WTC11 (cell line): ENCODE data around the gene CASKIN2. TPM values are rescaled to one million over a fixed set of nuclear protein-coding genes. Genes with fewer than 3 reads are reported as not detected.

ENCODE experiments used
- ATAC-seq: fragments of 200-7000 bp; cut with Tn5 transposase; 2 replicates; pipeline ENCODE4 v1.10.0; 2021; ENCODE audit warnings: mild to moderate bottlenecking, moderate library complexity
- CTCF ChIA-PET: fragments of 300-600 bp; sonication (Branson Sonifier 250); formaldehyde crosslinking; loops from one replicate; lab custom pipeline; 2021; ENCODE audit warnings: antibody characterized with exemption; lab: Charles Lee
- POLR2A ChIA-PET: fragments of 350-600 bp; sonication (Branson Sonifier 250); formaldehyde crosslinking; loops from one replicate; lab custom pipeline; 2021; ENCODE audit warnings: antibody characterized with exemption; lab: Charles Lee
- DNase-seq: peaks from one replicate; pipeline ENCODE4 v3.0.0; 2021; ENCODE audit warnings: low spot score
- H3K27ac Mint-ChIP-seq: 2 replicates; pipeline ENCODE4 v1.8.0; 2021; ENCODE audit warnings: mixed read lengths
- H3K27me3 Mint-ChIP-seq: 2 replicates; pipeline ENCODE4 v1.8.0; 2021; ENCODE audit warnings: low read depth, mild to moderate bottlenecking, moderate library complexity, mixed read lengths
- H3K36me3 Mint-ChIP-seq: 2 replicates; pipeline ENCODE4 v1.8.0; 2021; ENCODE audit warnings: mixed read lengths
- H3K4me1 Mint-ChIP-seq: 2 replicates; pipeline ENCODE4 v1.8.0; 2022; ENCODE audit warnings: mixed read lengths
- H3K4me3 Mint-ChIP-seq: 2 replicates; pipeline ENCODE4 v1.8.0; 2021; ENCODE audit warnings: mild to moderate bottlenecking, moderate library complexity, mixed read lengths
- H3K9me3 Mint-ChIP-seq: 2 replicates; pipeline ENCODE4 v1.8.0; 2021; ENCODE audit warnings: mixed read lengths
- ATF1 ChIP-seq: sonication (generic); formaldehyde crosslinking; IDR thresholded peaks from 2 replicates; pipeline ENCODE4 v1.8.1; 2023; ENCODE audit warnings: mild to moderate bottlenecking, moderate library complexity, missing genetic modification reagents
- EMX1 ChIP-seq: fragments of 250-450 bp; sonication (Bioruptor Pico); IDR thresholded peaks from 2 replicates; pipeline ENCODE4 v1.8.0; 2021; ENCODE audit warnings: mild to moderate bottlenecking
- FOXJ3 ChIP-seq: sonication (generic); formaldehyde crosslinking; IDR thresholded peaks from 2 replicates; pipeline ENCODE4 v1.9.0; 2021; ENCODE audit warnings: missing genetic modification reagents, mild to moderate bottlenecking, borderline replicate concordance
- FOXK1 ChIP-seq: sonication (generic); formaldehyde crosslinking; IDR thresholded peaks from 2 replicates; pipeline ENCODE4 v1.8.0; 2022; ENCODE audit warnings: mild to moderate bottlenecking, moderate library complexity, missing genetic modification reagents
- GRHL2 ChIP-seq: fragments of 250-450 bp; sonication (Bioruptor Pico); IDR thresholded peaks from 2 replicates; pipeline ENCODE4 v1.8.0; 2022; ENCODE audit warnings: mild to moderate bottlenecking, moderate library complexity; ENCODE audit not compliant: insufficient replicate concordance, severe bottlenecking
- HMGA2 ChIP-seq: fragments of 250-450 bp; sonication (Bioruptor Pico); IDR thresholded peaks from 2 replicates; pipeline ENCODE4 v1.4.0; 2021; ENCODE audit warnings: mild to moderate bottlenecking, moderate library complexity
- NFE2L1 ChIP-seq: sonication (generic); formaldehyde crosslinking; IDR thresholded peaks from 2 replicates; pipeline ENCODE4 v1.8.1; 2023; ENCODE audit warnings: missing genetic modification reagents
- NR1H2 ChIP-seq: sonication (generic); formaldehyde crosslinking; IDR thresholded peaks from 2 replicates; pipeline ENCODE4 v1.9.0; 2021; ENCODE audit warnings: mild to moderate bottlenecking, moderate library complexity, missing genetic modification reagents
- NR3C1 ChIP-seq: sonication (generic); formaldehyde crosslinking; conservative IDR thresholded peaks from 2 replicates; pipeline ENCODE4 v1.8.1; 2023; ENCODE audit warnings: low read depth, mild to moderate bottlenecking, missing genetic modification reagents
- TCF7 ChIP-seq: sonication (generic); formaldehyde crosslinking; IDR thresholded peaks from 2 replicates; pipeline ENCODE4 v1.8.0; 2022; ENCODE audit warnings: mild to moderate bottlenecking, low read depth, missing genetic modification reagents, moderate library complexity
- TEAD4 ChIP-seq: sonication (generic); formaldehyde crosslinking; IDR thresholded peaks from 2 replicates; pipeline ENCODE4 v1.8.0; 2022; ENCODE audit warnings: mild to moderate bottlenecking, missing genetic modification reagents
- ZNF138 ChIP-seq: sonication (generic); formaldehyde crosslinking; conservative IDR thresholded peaks from 2 replicates; pipeline ENCODE4 v1.8.1; 2022; ENCODE audit warnings: mild to moderate bottlenecking, moderate library complexity, missing genetic modification reagents
- ZNF317 ChIP-seq: sonication (generic); formaldehyde crosslinking; IDR thresholded peaks from 2 replicates; pipeline ENCODE4 v1.8.1; 2023; ENCODE audit warnings: low read depth, mild to moderate bottlenecking, moderate library complexity, missing genetic modification reagents, borderline replicate concordance
- ZNF416 ChIP-seq: fragments of 250-450 bp; sonication (Bioruptor Pico); IDR thresholded peaks from 2 replicates; pipeline ENCODE4 v1.9.0; 2021; ENCODE audit warnings: mild to moderate bottlenecking, inconsistent platforms
- total RNA-seq: library from RNA; stranded (reverse); gene quantifications from 3 replicates; pipeline ENCODE4 v1.2.3, GENCODE V29; 2021
- TF ChIP-seq, protein P1 (sequence below): sonication (generic); formaldehyde crosslinking; IDR thresholded peaks from 2 replicates; pipeline ENCODE4 v1.8.1; 2022; ENCODE audit warnings: low read depth, missing genetic modification reagents, borderline replicate concordance
- TF ChIP-seq, protein P2 (sequence below): sonication (generic); formaldehyde crosslinking; IDR thresholded peaks from 2 replicates; pipeline ENCODE4 v1.8.1; 2022; ENCODE audit warnings: mild to moderate bottlenecking, missing genetic modification reagents, moderate library complexity, borderline replicate concordance
- TF ChIP-seq, protein P3 (sequence below): fragments of 250-450 bp; sonication (Bioruptor Pico); conservative IDR thresholded peaks from 2 replicates; pipeline ENCODE4 v1.9.0; 2021; ENCODE audit warnings: mild to moderate bottlenecking
- TF ChIP-seq, protein P4 (sequence below): sonication (generic); formaldehyde crosslinking; IDR thresholded peaks from 2 replicates; pipeline ENCODE4 v1.8.0; 2023; ENCODE audit warnings: missing genetic modification reagents

The CASKIN2 gene
- total RNA-seq, 1 experiment from 2014 or later: 31.9 TPM

DNA sequence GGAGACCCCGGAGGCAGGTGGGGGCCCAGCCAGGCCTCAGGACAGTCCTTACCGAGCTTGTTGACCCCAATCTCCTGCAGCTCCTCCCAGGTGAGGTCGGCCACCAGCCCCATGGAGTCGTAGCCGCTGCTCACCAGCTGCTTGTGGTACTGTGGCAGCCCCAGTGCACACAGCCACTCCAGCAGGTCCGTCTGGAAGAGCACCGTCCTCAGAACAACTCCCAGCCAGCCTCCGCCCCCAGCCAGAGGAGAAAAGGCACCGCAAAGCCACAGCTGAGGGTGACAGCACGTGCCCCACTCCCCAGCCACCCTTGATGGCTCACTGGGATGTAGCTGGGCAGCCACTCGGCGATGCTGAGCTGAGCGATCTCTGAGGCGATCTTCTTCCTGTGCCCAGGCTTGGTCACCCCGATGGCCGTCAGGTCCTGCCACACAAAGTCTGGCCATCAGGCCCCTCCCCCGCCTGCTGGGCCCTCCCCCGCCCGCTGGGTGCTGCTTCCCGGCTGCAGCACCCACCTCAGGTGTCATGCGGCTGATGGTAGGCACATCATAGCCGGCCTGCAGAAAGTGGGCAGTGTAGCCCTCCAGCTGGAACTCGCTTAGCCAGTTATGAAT, 11.9 kb downstream of the CASKIN2 start:
- no peaks in the 10 kb centered on the region for H3K9me3 Mint-ChIP-seq
- H3K36me3 Mint-ChIP-seq: peaks cover 10% of the 10 kb centered on the region; the same call in 1 of the 2 replicates
- H3K27ac Mint-ChIP-seq: no peak overlapping the region
- no peak for TF ChIP-seq TCF7 (CRISPR knock-in tag)
- no peak for TF ChIP-seq ATF1 (CRISPR knock-in tag)
- TF ChIP-seq, protein P1, sequence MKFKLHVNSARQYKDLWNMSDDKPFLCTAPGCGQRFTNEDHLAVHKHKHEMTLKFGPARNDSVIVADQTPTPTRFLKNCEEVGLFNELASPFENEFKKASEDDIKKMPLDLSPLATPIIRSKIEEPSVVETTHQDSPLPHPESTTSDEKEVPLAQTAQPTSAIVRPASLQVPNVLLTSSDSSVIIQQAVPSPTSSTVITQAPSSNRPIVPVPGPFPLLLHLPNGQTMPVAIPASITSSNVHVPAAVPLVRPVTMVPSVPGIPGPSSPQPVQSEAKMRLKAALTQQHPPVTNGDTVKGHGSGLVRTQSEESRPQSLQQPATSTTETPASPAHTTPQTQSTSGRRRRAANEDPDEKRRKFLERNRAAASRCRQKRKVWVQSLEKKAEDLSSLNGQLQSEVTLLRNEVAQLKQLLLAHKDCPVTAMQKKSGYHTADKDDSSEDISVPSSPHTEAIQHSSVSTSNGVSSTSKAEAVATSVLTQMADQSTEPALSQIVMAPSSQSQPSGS (CRISPR knock-in tag): no peak
- CTCF ChIA-PET: interaction anchor here (0.5 to 3.0 kb wide), 18 partner anchors 11 to 1230 kb away, joined by 3 to 12 read pairs (median 4); partner anchors contain the start of genes MIF4GD, SLC25A19, SMIM5 and TSEN54
- POLR2A ChIA-PET: no interaction called here
- no peaks in the 10 kb centered on the region for H3K4me1 Mint-ChIP-seq
- ATAC-seq (no peak), DNase-seq (no peak)
- no peaks in the 10 kb centered on the region for H3K27me3 Mint-ChIP-seq
- no peak overlapping the region for H3K4me3 Mint-ChIP-seq

DNA sequence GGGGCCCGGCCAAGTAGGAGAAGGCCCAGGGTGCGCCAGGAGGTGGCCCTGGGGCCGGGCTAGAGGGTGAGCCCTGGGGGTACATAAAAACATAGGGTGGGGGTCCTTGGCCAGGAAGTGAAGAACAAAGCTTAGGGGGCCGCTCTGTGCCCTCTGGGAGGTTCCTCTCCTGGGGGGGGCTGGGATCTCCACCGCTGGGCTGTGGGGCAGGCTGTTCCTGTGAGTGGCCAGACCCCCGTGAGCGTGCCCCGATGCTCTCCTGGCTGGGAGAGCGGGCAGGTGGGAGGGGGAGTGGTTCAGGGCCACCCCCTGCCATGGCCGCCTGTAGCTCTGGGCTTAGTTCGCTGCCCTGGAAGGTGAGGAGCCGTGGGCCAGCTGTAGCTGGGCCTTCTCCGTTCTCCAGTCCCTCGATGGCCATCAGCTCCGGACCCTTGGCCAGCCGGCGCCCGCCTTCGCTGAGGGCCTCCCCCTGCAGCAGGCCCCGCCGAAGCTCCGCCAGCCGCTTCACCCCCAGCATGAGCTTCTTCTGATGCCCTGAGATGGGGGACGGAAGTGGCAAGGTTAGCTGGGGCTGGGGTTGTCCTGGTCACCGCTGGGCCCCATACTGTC, 12.5 kb downstream of the CASKIN2 start:
- H3K27me3 Mint-ChIP-seq: no peaks in the 10 kb centered on the region
- ChIA-PET CTCF (interaction anchor here (0.5 to 3.0 kb wide), 16 partner anchors 10 to 324 kb away, joined by 3 to 12 read pairs (median 4); partner anchors contain the start of genes MIF4GD, SLC25A19, SMIM5 and TSEN54), POLR2A (no interaction called here)
- no peaks in the 10 kb centered on the region for H3K9me3 Mint-ChIP-seq
- no peak for ATAC-seq
- no peaks in the 10 kb centered on the region for H3K4me1 Mint-ChIP-seq
- no peak overlapping the region for H3K4me3 Mint-ChIP-seq
- TF ChIP-seq, protein P2, sequence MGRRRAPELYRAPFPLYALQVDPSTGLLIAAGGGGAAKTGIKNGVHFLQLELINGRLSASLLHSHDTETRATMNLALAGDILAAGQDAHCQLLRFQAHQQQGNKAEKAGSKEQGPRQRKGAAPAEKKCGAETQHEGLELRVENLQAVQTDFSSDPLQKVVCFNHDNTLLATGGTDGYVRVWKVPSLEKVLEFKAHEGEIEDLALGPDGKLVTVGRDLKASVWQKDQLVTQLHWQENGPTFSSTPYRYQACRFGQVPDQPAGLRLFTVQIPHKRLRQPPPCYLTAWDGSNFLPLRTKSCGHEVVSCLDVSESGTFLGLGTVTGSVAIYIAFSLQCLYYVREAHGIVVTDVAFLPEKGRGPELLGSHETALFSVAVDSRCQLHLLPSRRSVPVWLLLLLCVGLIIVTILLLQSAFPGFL (CRISPR knock-in tag): no peak
- TF ChIP-seq EMX1 (no peak), NR3C1 (CRISPR knock-in tag) (no peak), GRHL2 (CRISPR knock-in tag) (no peak), FOXK1 (CRISPR knock-in tag) (no peak)
- TF ChIP-seq, protein P1 (CRISPR knock-in tag): no peak
- TF ChIP-seq, protein P3, sequence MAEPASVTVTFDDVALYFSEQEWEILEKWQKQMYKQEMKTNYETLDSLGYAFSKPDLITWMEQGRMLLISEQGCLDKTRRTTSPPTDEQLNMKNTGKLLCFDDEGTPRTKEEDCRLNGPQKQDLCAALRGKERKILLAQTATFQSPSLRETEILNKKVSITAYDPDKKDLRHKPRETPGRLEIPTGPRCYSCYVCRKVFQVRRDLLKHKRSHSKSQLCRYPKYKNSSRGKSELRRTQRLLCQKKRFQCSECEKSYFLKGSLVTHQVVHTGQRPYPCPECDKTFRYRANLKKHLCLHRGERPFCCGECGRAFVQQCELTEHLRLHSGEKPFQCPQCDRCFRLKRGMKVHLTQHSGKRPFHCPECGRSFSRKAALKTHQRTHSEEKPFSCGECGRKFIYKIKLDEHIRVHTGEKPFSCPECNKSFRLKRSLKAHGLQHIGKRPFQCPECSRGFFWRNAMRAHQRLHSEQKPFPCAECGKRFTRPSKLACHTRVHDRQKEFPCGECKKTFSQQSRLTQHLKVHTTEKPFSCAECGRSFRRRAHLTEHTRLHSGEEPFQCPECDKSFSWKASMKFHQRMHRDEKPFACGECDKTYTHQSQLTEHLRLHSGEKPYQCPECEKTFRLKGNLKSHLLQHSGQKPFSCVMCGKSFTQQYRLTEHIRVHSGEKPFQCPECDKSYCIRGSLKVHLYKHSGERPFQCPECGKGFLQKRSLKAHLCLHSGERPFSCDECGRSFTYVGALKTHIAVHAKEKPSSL (CRISPR knock-in tag): no peak
- TF ChIP-seq, all 79 proteins: peak for 0
- DNase-seq: no peak
- Mint-ChIP-seq H3K27ac (no peak overlapping the region), H3K36me3 (peaks cover 10% of the 10 kb centered on the region; the same call in 1 of the 2 replicates)

DNA sequence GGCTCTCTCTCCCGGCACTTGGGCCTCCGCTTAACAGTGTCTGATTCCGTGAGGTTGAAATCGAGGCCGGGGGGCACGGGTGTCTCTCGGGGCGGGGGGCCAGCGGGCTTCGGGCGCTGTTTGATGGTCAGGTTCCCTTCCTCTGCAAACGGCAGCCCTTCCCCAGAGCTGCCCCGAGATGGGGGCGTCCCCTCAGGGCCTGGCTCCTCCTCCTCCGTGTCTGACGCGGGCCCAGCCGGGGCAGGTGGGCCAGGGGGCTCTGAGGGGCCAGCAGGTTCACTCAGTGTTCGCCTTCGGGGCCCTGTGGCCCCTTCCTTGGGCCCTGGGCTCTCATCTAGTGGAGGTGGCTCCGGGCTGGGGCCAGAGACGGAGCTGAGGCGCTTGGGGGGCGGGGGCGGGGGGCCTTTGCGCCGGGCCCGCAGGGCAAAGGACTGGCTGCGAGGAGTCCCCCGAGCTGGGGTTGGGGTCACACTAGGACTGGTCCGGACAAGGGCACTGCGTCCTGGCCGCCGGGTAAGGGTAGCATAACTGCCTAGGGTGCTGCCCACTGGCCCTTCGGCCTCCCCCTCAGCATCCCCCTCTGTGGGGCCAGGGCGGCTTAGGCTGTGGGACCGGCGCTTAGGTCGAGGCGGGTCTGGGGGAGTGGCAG, 13.1 kb downstream of the CASKIN2 start:
- Mint-ChIP-seq H3K9me3 (no peaks in the 10 kb centered on the region), H3K27ac (no peak overlapping the region), H3K27me3 (no peaks in the 10 kb centered on the region), H3K4me3 (no peak overlapping the region)
- no peak for ATAC-seq
- POLR2A ChIA-PET: interaction anchor here (1.1 kb wide), 1 partner anchor 15 kb away, joined by 3 read pairs; no protein-coding TSS in a partner anchor
- CTCF ChIA-PET: interaction anchor here (1.2 to 1.7 kb wide), 6 partner anchors 9 to 131 kb away, joined by 3 to 12 read pairs (median 5); partner anchors contain the start of gene SMIM5
- TF ChIP-seq ZNF416 (CRISPR knock-in tag) (no peak), TEAD4 (CRISPR knock-in tag) (no peak), NFE2L1 (CRISPR knock-in tag) (no peak), ZNF138 (no peak), ZNF317 (CRISPR knock-in tag) (no peak), HMGA2 (CRISPR knock-in tag) (no peak), GRHL2 (CRISPR knock-in tag) (no peak), FOXJ3 (CRISPR knock-in tag) (no peak), NR1H2 (CRISPR knock-in tag) (no peak)
- TF ChIP-seq, protein P3 (CRISPR knock-in tag): no peak
- TF ChIP-seq, protein P4, sequence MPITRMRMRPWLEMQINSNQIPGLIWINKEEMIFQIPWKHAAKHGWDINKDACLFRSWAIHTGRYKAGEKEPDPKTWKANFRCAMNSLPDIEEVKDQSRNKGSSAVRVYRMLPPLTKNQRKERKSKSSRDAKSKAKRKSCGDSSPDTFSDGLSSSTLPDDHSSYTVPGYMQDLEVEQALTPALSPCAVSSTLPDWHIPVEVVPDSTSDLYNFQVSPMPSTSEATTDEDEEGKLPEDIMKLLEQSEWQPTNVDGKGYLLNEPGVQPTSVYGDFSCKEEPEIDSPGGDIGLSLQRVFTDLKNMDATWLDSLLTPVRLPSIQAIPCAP (CRISPR knock-in tag): no peak
- TF ChIP-seq, all 79 proteins: peak for 0
- DNase-seq: no peak
- H3K4me1 Mint-ChIP-seq: no peaks in the 10 kb centered on the region
- H3K36me3 Mint-ChIP-seq: peaks cover 13% of the 10 kb centered on the region; the same call in 1 of the 2 replicates
